Mesendoderm (in vitro differentiated cells): ENCODE results near the gene ARHGEF9.

Experiments
- DNase-seq: peaks from one replicate; pipeline ENCODE4 v3.0.0; 2013
- H2AK5ac ChIP-seq: 2 replicates; pipeline ENCODE4 v1.6.1; 2013; ENCODE audit warnings: low read length, inconsistent platforms
- H2BK120ac ChIP-seq: 2 replicates; pipeline ENCODE4 v1.6.1; 2013; ENCODE audit warnings: low read depth, mild to moderate bottlenecking, low read length, moderate library complexity, mixed read lengths
- H2BK15ac ChIP-seq: replicated peaks from 2 replicates; pipeline ENCODE4 v1.6.1; 2013; ENCODE audit warnings: low read depth, mild to moderate bottlenecking, moderate library complexity
- H2BK5ac ChIP-seq: 2 replicates; pipeline ENCODE4 v1.6.1; 2013; ENCODE audit warnings: low read length, inconsistent platforms
- H3K18ac ChIP-seq: 2 replicates; pipeline ENCODE4 v1.6.1; 2013; ENCODE audit warnings: mild to moderate bottlenecking, low read length, mixed read lengths
- H3K23ac ChIP-seq: one replicate; pipeline ENCODE4 v1.6.1; 2013; ENCODE audit warnings: low read length
- H3K27ac ChIP-seq: 2 replicates; pipeline ENCODE4 v1.5.1; 2013; ENCODE audit warnings: low read depth, mild to moderate bottlenecking, inconsistent platforms, low read length, moderate library complexity
- H3K27me3 ChIP-seq: 2 replicates; pipeline ENCODE4 v1.6.1; 2013; ENCODE audit warnings: low read length, control low read depth, mild to moderate bottlenecking, inconsistent platforms; ENCODE audit not compliant: insufficient read depth, poor library complexity
- H3K36me3 ChIP-seq: 2 replicates; pipeline ENCODE4 v1.6.1; 2013; ENCODE audit warnings: low read length, inconsistent platforms; ENCODE audit not compliant: control insufficient read depth, insufficient read depth
- H3K4ac ChIP-seq: one replicate; pipeline ENCODE4 v1.6.1; 2013; ENCODE audit warnings: low read depth, mild to moderate bottlenecking, low read length, moderate library complexity
- H3K4me1 ChIP-seq: 2 replicates; pipeline ENCODE4 v1.6.1; 2013; ENCODE audit warnings: low read depth, low read length, inconsistent platforms; ENCODE audit not compliant: control insufficient read depth
- H3K4me2 ChIP-seq: 2 replicates; pipeline ENCODE4 v1.6.1; 2013; ENCODE audit warnings: low read length
- H3K4me3 ChIP-seq: 2 replicates; pipeline ENCODE4 v1.5.1; 2013; ENCODE audit warnings: mild to moderate bottlenecking, low read length
- H3K56ac ChIP-seq: one replicate; pipeline ENCODE4 v1.6.1; 2013; ENCODE audit warnings: low read length
- H3K79me1 ChIP-seq: 2 replicates; pipeline ENCODE4 v1.6.1; 2013; ENCODE audit warnings: low read length, inconsistent platforms
- H3K79me2 ChIP-seq: 2 replicates; pipeline ENCODE4 v1.6.1; 2013; ENCODE audit warnings: mild to moderate bottlenecking, low read length; ENCODE audit not compliant: control insufficient read depth, insufficient read depth
- H3K9ac ChIP-seq: 2 replicates; pipeline ENCODE4 v1.6.1; 2013; ENCODE audit warnings: low read length, inconsistent platforms
- H4K5ac ChIP-seq: one replicate; pipeline ENCODE4 v1.6.1; 2013; ENCODE audit warnings: low read length
- H4K8ac ChIP-seq: one replicate; pipeline ENCODE4 v1.6.1; 2013; ENCODE audit warnings: low read depth, mild to moderate bottlenecking, control low read depth, low read length, moderate library complexity
- WGBS: extraction: QIAGEN DNeasy Blood & Tissue Kit; methylation state at CpG from one replicate; pipeline ENCODE4 v1.1.7; 2013; ENCODE audit warnings: low lambda C conversion rate, missing lambda C conversion rate; ENCODE audit not compliant: insufficient coverage; ENCODE audit errors: extremely low coverage; 5-methylcytosine and 5-hydroxymethylcytosine counted together

The ARHGEF9 gene

DNA sequence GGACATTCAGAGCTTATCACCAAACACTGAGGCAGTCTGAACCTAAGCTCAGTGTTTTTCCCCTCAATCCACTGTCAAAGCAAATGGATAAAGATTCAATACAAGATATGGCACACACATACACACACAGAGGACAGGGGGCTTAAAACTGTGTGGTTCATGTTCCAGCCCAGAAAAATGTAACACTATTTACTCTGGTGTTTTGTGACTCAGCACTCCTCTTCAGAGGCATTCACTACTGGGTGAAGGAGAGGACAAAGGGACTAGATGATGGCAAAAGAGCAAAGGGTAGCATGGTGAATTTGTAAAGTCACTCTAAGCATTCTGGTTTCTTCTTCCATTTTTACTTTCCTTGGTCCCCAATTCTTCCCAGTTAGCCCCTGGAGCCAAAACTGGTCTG is 120.3 kb downstream of the ARHGEF9 start:
- Histone ChIP-seq H2BK120ac (no peak overlapping the region), H3K27ac (no peak overlapping the region), H3K56ac (no peak overlapping the region), H2BK15ac (no peak overlapping the region), H3K79me2 (no peaks in the 10 kb centered on the region), H3K27me3 (no peaks in the 10 kb centered on the region), H3K4me3 (no peak overlapping the region), H3K4ac (no peak overlapping the region), H2BK5ac (no peak overlapping the region), H3K79me1 (no peaks in the 10 kb centered on the region), H3K4me1 (no peaks in the 10 kb centered on the region), H3K9ac (no peak overlapping the region), H3K18ac (no peak overlapping the region), H4K5ac (no peak overlapping the region), H2AK5ac (no peak overlapping the region), H3K36me3 (no peaks in the 10 kb centered on the region), H4K8ac (no peak overlapping the region), H3K4me2 (no peak overlapping the region), H3K23ac (no peak overlapping the region)
- DNase-seq = no peak

DNA sequence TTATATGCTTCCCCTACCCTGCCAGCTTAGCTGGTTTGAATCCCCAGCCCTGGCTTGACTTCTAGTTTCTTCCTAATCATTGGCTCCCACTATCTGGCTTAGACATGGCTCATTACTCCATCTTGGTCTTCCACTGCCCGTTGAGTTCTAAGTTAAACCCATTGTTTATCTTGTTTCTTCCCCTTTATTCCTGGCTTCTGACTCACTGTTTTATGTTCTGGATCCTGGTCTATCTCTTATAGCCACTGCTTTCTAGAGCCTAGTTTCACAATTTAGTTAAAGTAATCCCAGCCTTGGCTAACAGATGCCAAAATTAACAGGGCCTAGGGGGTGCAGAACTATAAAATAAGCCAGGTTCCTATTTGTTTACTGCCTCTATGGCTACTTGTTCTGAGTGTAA is 120.9 kb downstream of the ARHGEF9 start:
- no peak overlapping the region for H4K8ac ChIP-seq
- no CpG with 5 or more reads among the region's 1 CpG for WGBS
- no peak overlapping the region for H2AK5ac ChIP-seq
- no peak overlapping the region for H2BK5ac ChIP-seq
- H2BK15ac ChIP-seq = no peak overlapping the region
- H3K4me2 ChIP-seq = no peak overlapping the region
- H3K9ac ChIP-seq = no peak overlapping the region
- no peak for DNase-seq
- H4K5ac ChIP-seq = no peak overlapping the region
- no peak overlapping the region for H3K4ac ChIP-seq
- no peak overlapping the region for H3K4me3 ChIP-seq
- H2BK120ac ChIP-seq = no peak overlapping the region
- H3K27ac ChIP-seq = no peak overlapping the region
- no peaks in the 10 kb centered on the region for H3K79me2 ChIP-seq
- no peak overlapping the region for H3K56ac ChIP-seq
- no peaks in the 10 kb centered on the region for H3K36me3 ChIP-seq
- H3K4me1 ChIP-seq = no peaks in the 10 kb centered on the region
- no peak overlapping the region for H3K18ac ChIP-seq
- no peak overlapping the region for H3K23ac ChIP-seq
- H3K27me3 ChIP-seq = no peaks in the 10 kb centered on the region
- H3K79me1 ChIP-seq = no peaks in the 10 kb centered on the region

DNA sequence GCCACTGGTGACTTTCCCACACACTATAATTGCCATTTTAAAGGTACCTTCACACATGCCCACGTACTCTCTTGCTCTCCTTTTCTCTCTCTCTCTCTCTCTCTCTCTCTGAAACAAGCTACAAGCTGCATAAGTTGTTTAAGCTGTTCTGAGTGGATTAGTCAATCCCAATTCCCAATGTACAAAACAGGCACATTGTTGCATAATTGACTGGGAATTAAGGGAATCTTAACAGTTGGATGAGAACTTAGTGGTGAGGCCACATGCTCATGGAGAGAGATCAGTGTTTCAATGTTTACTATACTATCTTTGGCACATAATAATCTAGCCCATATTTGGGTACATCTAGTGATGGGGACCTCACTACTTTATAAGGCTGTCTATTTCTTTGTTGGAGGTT is 123.3 kb downstream of the ARHGEF9 start:
- Histone ChIP-seq H3K79me2 (no peaks in the 10 kb centered on the region), H3K56ac (no peak overlapping the region), H3K4me1 (no peaks in the 10 kb centered on the region), H3K18ac (no peak overlapping the region), H4K5ac (no peak overlapping the region), H3K9ac (no peak overlapping the region), H3K36me3 (no peaks in the 10 kb centered on the region), H2BK15ac (no peak overlapping the region), H4K8ac (no peak overlapping the region), H3K4ac (no peak overlapping the region), H3K27me3 (no peaks in the 10 kb centered on the region), H3K4me3 (no peak overlapping the region), H2AK5ac (no peak overlapping the region), H3K79me1 (no peaks in the 10 kb centered on the region), H3K4me2 (no peak overlapping the region), H2BK5ac (no peak overlapping the region), H3K27ac (no peak overlapping the region), H2BK120ac (no peak overlapping the region), H3K23ac (no peak overlapping the region)
- WGBS = no CpG with 5 or more reads among the region's 1 CpG
- no peak for DNase-seq

DNA sequence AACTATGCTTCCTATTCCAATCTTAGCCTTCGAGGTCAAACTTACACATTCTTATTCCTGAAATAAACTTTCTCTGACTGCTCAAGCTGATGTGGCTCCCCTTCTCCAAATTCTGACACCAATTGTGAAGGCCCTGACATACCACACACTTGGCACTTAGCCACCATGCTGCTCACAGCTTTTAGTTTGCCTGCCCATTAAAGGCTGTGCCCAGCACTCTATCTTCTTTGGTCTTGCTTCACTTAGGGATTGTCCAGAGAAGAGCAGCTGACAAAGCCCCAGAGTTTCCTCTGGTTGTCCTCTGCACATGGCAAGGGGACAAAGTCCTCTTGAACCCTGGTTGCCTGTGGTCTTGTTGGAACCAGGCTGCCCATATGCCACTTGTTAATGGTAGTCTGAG is 126.1 kb downstream of the ARHGEF9 start:
- no peak overlapping the region for H3K18ac ChIP-seq
- H2BK5ac ChIP-seq = no peak overlapping the region
- no peaks in the 10 kb centered on the region for H3K36me3 ChIP-seq
- no peaks in the 10 kb centered on the region for H3K79me1 ChIP-seq
- H3K4me2 ChIP-seq = no peak overlapping the region
- H2BK120ac ChIP-seq = no peak overlapping the region
- no peak overlapping the region for H3K4me3 ChIP-seq
- H2BK15ac ChIP-seq = no peak overlapping the region
- H3K9ac ChIP-seq = no peak overlapping the region
- H3K79me2 ChIP-seq = no peaks in the 10 kb centered on the region
- H4K5ac ChIP-seq = no peak overlapping the region
- no peak overlapping the region for H3K56ac ChIP-seq
- no peak for DNase-seq
- H2AK5ac ChIP-seq = no peak overlapping the region
- H4K8ac ChIP-seq = no peak overlapping the region
- no peak overlapping the region for H3K4ac ChIP-seq
- no CpG with 5 or more reads among the region's 1 CpG for WGBS
- H3K4me1 ChIP-seq = no peaks in the 10 kb centered on the region
- H3K27ac ChIP-seq = no peak overlapping the region
- H3K23ac ChIP-seq = no peak overlapping the region
- no peaks in the 10 kb centered on the region for H3K27me3 ChIP-seq

DNA sequence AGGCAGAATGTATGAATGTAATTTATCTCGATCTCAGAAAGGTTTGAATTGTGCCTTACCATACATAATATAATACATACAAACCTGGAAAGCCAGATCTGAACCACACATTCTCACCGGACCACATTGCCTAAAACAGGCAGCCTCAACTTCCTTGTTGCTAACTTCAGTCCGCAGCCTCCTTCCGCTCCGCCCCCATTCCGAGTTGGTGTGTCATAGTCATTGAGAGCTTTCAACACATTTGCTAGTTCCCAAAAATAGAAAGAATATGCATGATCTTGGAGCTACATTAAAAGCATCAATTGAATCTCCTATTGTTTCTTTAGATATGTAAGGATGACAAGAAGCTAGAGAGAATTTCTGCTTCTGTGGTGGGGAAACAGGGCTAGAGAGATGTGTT is 127.2 kb downstream of the ARHGEF9 start:
- Histone ChIP-seq H3K27ac (no peak overlapping the region), H3K4me2 (no peak overlapping the region), H2AK5ac (no peak overlapping the region), H2BK15ac (no peak overlapping the region), H3K27me3 (no peaks in the 10 kb centered on the region), H3K4me3 (no peak overlapping the region), H3K79me2 (no peaks in the 10 kb centered on the region), H2BK5ac (no peak overlapping the region), H3K23ac (no peak overlapping the region), H3K56ac (no peak overlapping the region), H3K79me1 (no peaks in the 10 kb centered on the region), H3K4me1 (no peaks in the 10 kb centered on the region), H3K9ac (no peak overlapping the region), H3K36me3 (no peaks in the 10 kb centered on the region), H3K4ac (no peak overlapping the region), H4K5ac (no peak overlapping the region), H2BK120ac (no peak overlapping the region), H4K8ac (no peak overlapping the region), H3K18ac (no peak overlapping the region)
- DNase-seq = peak; percentile 42
- WGBS = no CpG with 5 or more reads among the region's 6 CpGs

DNA sequence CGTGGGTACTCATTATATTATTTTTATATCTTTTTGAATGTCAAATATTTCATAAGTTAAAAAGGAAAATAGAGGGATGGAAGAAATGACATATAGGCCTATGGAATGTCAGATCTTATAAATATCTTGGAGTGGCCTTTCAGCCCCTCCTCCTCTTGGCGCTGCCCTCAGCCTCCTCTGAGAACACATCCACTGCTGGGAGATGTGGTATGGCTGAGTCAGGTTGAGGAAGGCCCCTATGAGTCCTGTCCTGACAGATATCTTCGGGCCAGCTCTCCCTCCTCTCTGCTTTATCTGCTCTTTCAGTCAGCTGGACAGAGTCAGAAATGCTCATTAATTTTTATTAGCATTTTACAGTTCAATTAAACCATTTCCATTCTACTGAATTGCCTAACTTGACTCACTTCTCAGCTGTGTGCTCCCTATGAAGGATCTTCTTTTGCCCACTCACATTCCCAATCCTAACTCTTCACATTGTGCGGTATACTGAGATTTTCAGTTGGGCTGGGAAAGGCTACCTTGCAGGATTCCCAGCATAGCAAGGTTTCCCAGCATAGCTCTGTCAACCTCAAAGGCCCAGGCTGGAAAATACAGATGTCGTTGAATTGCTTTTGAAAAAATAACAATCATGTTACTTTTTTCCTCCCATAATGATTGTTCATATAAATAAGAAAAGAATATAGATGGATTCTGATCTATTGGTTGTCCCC is 128.0 kb downstream of the ARHGEF9 start:
- no peaks in the 10 kb centered on the region for H3K36me3 ChIP-seq
- H3K4ac ChIP-seq = no peak overlapping the region
- H3K79me2 ChIP-seq = no peaks in the 10 kb centered on the region
- no CpG with 5 or more reads among the region's 5 CpGs for WGBS
- H3K56ac ChIP-seq = no peak overlapping the region
- H4K8ac ChIP-seq = no peak overlapping the region
- H2BK120ac ChIP-seq = no peak overlapping the region
- DNase-seq = peak; percentile 7
- H3K27ac ChIP-seq = no peak overlapping the region
- no peak overlapping the region for H2BK5ac ChIP-seq
- no peak overlapping the region for H3K4me3 ChIP-seq
- H2BK15ac ChIP-seq = no peak overlapping the region
- no peak overlapping the region for H2AK5ac ChIP-seq
- H3K4me2 ChIP-seq = no peak overlapping the region
- no peaks in the 10 kb centered on the region for H3K4me1 ChIP-seq
- no peak overlapping the region for H4K5ac ChIP-seq
- H3K18ac ChIP-seq = no peak overlapping the region
- no peak overlapping the region for H3K23ac ChIP-seq
- no peak overlapping the region for H3K9ac ChIP-seq
- no peaks in the 10 kb centered on the region for H3K27me3 ChIP-seq
- H3K79me1 ChIP-seq = no peaks in the 10 kb centered on the region
